NCI-H146 treated with DMSO at 0.1 percent for 48 hours (cell line): ENCODE measurements around the gene HMCN1.
"Not testable (repeated sequence)": the region's sequence is repeated elsewhere in the genome, so short reads cannot be mapped to it uniquely, and the experiment has no call there.

Experiments used
- DNase-seq: peaks from one replicate; lab custom pipeline; 2025; ENCODE audit not compliant: unreplicated experiment; lab: John Stamatoyannopoulos, UW

HMCN1 gene

GRCh38 chr1:185846672-185847444 is 112.7 kb downstream of the HMCN1 start:
- DNase-seq: no peak

GRCh38 chr1:185849014-185849413 is 114.8 kb downstream of the HMCN1 start:
- no peak for DNase-seq

GRCh38 chr1:185850366-185850765 is 116.2 kb downstream of the HMCN1 start:
- no peak for DNase-seq

GRCh38 chr1:185853739-185854138 is 119.5 kb downstream of the HMCN1 start:
- DNase-seq: no peak

- no peak for DNase-seq
Measured at GRCh38 chr1:185856482-185856881, 122.3 kb downstream of the HMCN1 start.

GRCh38 chr1:185857442-185857841 is 123.3 kb downstream of the HMCN1 start:
- no peak for DNase-seq

- no peak for DNase-seq
Measured at GRCh38 chr1:185860311-185860710, 126.1 kb downstream of the HMCN1 start.

GRCh38 chr1:185860859-185861258 is 126.7 kb downstream of the HMCN1 start:
- no peak for DNase-seq

- DNase-seq: no peak
Measured at GRCh38 chr1:185861630-185862029, 127.4 kb downstream of the HMCN1 start.

GRCh38 chr1:185862235-185862634 is 128.0 kb downstream of the HMCN1 start:
- no peak for DNase-seq

- DNase-seq: no peak
Measured at GRCh38 chr1:185864331-185864730, 130.1 kb downstream of the HMCN1 start.

GRCh38 chr1:185864889-185865517 is 130.8 kb downstream of the HMCN1 start:
- DNase-seq: no peak

GRCh38 chr1:185869590-185869989 is 135.4 kb downstream of the HMCN1 start:
- no peak for DNase-seq

GRCh38 chr1:185871627-185872150 is 137.5 kb downstream of the HMCN1 start:
- no peak for DNase-seq

GRCh38 chr1:185874246-185874645 is 140.1 kb downstream of the HMCN1 start:
- DNase-seq: no peak

- DNase-seq: no peak
Measured at GRCh38 chr1:185880330-185880729, 146.1 kb downstream of the HMCN1 start.

GRCh38 chr1:185880779-185881333 is 146.7 kb downstream of the HMCN1 start:
- no peak for DNase-seq

- DNase-seq: no peak
Measured at GRCh38 chr1:185886046-185886445, 151.9 kb downstream of the HMCN1 start.

- no peak for DNase-seq
Measured at GRCh38 chr1:185886671-185887070, 152.5 kb downstream of the HMCN1 start.

GRCh38 chr1:185892831-185893403 is 158.7 kb downstream of the HMCN1 start:
- DNase-seq: not testable (repeated sequence)

- DNase-seq: no peak
Measured at GRCh38 chr1:185894791-185895190, 160.6 kb downstream of the HMCN1 start.
